ENCODE results near the gene ANKS6. TPM values are rescaled to one million over a fixed set of nuclear protein-coding genes. Genes with fewer than 3 reads are reported as not detected.

ANKS6 gene
- total and polyA plus RNA-seq, 2 of the 4 experiments (the other 2 are of a cell fraction): 9.0 to 23.6 TPM

DNA sequence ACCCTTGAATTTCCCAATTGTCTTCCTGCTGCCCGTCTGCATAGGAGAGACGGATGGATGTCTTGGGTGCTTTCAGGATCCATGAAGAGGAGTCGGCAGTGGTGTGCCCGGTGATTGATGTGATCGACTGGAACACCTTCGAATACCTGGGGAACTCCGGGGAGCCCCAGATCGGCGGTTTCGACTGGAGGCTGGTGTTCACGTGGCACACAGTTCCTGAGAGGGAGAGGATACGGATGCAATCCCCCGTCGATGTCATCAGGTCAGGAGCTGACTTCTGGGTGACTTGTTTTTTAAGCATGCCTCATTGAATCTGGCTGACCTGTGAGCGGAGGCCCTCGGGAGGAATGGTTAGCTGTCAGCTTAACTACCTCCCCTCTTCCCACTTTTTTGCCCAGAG, 35.3 kb upstream of the ANKS6 start:
- no TSS peak for BruUV-seq (replicated peaks)
- H3K14ac ChIP-seq (replicated peaks; ENCODE audit: low read depth, low read length): no peak overlapping the region
- POLR2A ChIA-PET (ENCODE audit: unreplicated experiment): no interaction called here
- ATAC-seq (ENCODE audit: low read depth): no peak
- no peak overlapping the region for H3K56ac ChIP-seq (ENCODE audit: extremely low read depth, insufficient read depth, low read length)
- intact Hi-C loops (cut with micrococcal nuclease) (no loop called here), in situ Hi-C loops (cut with MboI; ENCODE audit: low sequenced_read_pairs) (no loop called here), dilution Hi-C loops (cut with HindIII; ENCODE audit: low sequenced_read_pairs, unreplicated experiment) (loop anchor here (25.0 kb wide), 1 partner anchor 306 kb away; no protein-coding TSS in a partner anchor)
- no peaks in the 10 kb centered on the region; the same call in 1 of the 2 replicates for H4K20me1 ChIP-seq (ENCODE audit: insufficient read depth, low read length)
- 83% methylated on average over 11 of the region's 16 CpGs; no CpG with 5 or more reads in 1 of the 2 experiments for WGBS, 2 experiments (ENCODE audit: extremely low coverage in 2 of 2, insufficient read length in 1 of 2)
- H3K36me3 ChIP-seq (ENCODE audit: control insufficient read depth, insufficient read depth, low read length): no peaks in the 10 kb centered on the region
- H2BK120ac ChIP-seq (ENCODE audit: low read depth, low read length): no peak overlapping the region
- H2BK5ac ChIP-seq (ENCODE audit: low read depth, low read length, poor library complexity, severe bottlenecking): no peak overlapping the region
- CTCF ChIA-PET: no interaction called here
- H2AK9ac ChIP-seq (replicated peaks; ENCODE audit: low read depth, low read length, poor library complexity): no peak overlapping the region
- H4K8ac ChIP-seq (ENCODE audit: low read depth in 2 of 2, low read length in 2 of 2): no peak overlapping the region
- H2AK5ac ChIP-seq (ENCODE audit: low read depth, low read length): no peak overlapping the region
- DNase-seq: no peak
- H3K27me3 ChIP-seq (ENCODE audit: control insufficient read depth, insufficient read depth, low read length): no peaks in the 10 kb centered on the region; the same call in 1 of the 2 replicates
- H4K91ac ChIP-seq (ENCODE audit: insufficient read depth, low read depth, low read length): no peak overlapping the region
- H3K4me3 ChIP-seq (ENCODE audit: insufficient read depth, low read depth, low read length): no peak overlapping the region
- H2BK20ac ChIP-seq (ENCODE audit: low read depth, low read length): no peak overlapping the region
- H3K4me2 ChIP-seq (ENCODE audit: low read depth, low read length): no peak overlapping the region
- peaks cover 2% of the 10 kb centered on the region; the same call in 1 of the 2 replicates for H3K9me1 ChIP-seq (ENCODE audit: insufficient read depth, low read length)
- H3K18ac ChIP-seq (ENCODE audit: low read depth, low read length): no peak overlapping the region
- no peak for TF ChIP-seq FOS (IDR thresholded peaks at IDR 0.05; ENCODE audit: low read depth, low read length)
- no peak for TF ChIP-seq USF2 (IDR thresholded peaks at IDR 0.05; ENCODE audit: low read depth, low read length)
- H3K23ac ChIP-seq (ENCODE audit: low read depth, low read length): no peak overlapping the region
- H3K9ac ChIP-seq (ENCODE audit: low read depth, low read length): no peak overlapping the region
- H3K9me3 ChIP-seq (ENCODE audit: control insufficient read depth, insufficient read depth, low read length): no peaks in the 10 kb centered on the region
- H3K4ac ChIP-seq (ENCODE audit: low read depth, low read length): no peak overlapping the region
- no peak overlapping the region for H4K5ac ChIP-seq (ENCODE audit: low read depth, low read length)
- no peak overlapping the region for H2AFZ ChIP-seq (replicated peaks; ENCODE audit: low read length, poor library complexity)
- H3K27ac ChIP-seq (ENCODE audit: insufficient read depth, low read length): no peak overlapping the region
- no peaks in the 10 kb centered on the region for H3K79me1 ChIP-seq (ENCODE audit: low read depth in 1 of 2, low read length in 2 of 2)
- H2BK15ac ChIP-seq (ENCODE audit: low read depth, low read length): no peak overlapping the region
- no peaks in the 10 kb centered on the region for H3K4me1 ChIP-seq (ENCODE audit: control insufficient read depth, insufficient read depth, low read length)

Data from IMR-90 (cell line).